Kidney epithelial cell (primary cell): ENCODE measurements around the gene YPEL5. TPM values are rescaled to one million over a fixed set of nuclear protein-coding genes. Genes with fewer than 3 reads are reported as not detected.
"Not testable (repeated sequence)": the region's sequence is repeated elsewhere in the genome, so short reads cannot be mapped to it uniquely, and the experiment has no call there.

Experiments used
- DNase-seq: peaks from one replicate; pipeline ENCODE4 v3.0.0-alpha.2; 2010; ENCODE audit warnings: low read depth
- H3K27me3 ChIP-seq: 2 replicates; pipeline ENCODE4 v1.6.0; 2011; ENCODE audit warnings: low read length; ENCODE audit not compliant: control insufficient read depth, insufficient read depth
- H3K36me3 ChIP-seq: 2 replicates; pipeline ENCODE4 v1.5.1; 2011; ENCODE audit warnings: low read length; ENCODE audit not compliant: control insufficient read depth, insufficient read depth
- H3K4me3 ChIP-seq: 2 replicates; pipeline ENCODE4 v1.5.1; 2011; ENCODE audit warnings: low read depth, mild to moderate bottlenecking, control low read depth, low read length
- total RNA-seq: library from RNA; depleted of rRNA; stranded (reverse); fragments of >200 nt; gene quantifications from 2 replicates; pipeline ENCODE4 v1.2.3, GENCODE V29; 2015
- TF ChIP-seq, protein P1 (sequence below): IDR thresholded peaks from 2 replicates; pipeline ENCODE4 v1.5.1; 2011; ENCODE audit warnings: mild to moderate bottlenecking, moderate library complexity, low read length, control low read depth, inconsistent platforms; ENCODE audit not compliant: insufficient read depth, poor library complexity, severe bottlenecking

The YPEL5 gene
- 62.8 and 71.2 TPM in 2 replicates for total RNA-seq

DNA sequence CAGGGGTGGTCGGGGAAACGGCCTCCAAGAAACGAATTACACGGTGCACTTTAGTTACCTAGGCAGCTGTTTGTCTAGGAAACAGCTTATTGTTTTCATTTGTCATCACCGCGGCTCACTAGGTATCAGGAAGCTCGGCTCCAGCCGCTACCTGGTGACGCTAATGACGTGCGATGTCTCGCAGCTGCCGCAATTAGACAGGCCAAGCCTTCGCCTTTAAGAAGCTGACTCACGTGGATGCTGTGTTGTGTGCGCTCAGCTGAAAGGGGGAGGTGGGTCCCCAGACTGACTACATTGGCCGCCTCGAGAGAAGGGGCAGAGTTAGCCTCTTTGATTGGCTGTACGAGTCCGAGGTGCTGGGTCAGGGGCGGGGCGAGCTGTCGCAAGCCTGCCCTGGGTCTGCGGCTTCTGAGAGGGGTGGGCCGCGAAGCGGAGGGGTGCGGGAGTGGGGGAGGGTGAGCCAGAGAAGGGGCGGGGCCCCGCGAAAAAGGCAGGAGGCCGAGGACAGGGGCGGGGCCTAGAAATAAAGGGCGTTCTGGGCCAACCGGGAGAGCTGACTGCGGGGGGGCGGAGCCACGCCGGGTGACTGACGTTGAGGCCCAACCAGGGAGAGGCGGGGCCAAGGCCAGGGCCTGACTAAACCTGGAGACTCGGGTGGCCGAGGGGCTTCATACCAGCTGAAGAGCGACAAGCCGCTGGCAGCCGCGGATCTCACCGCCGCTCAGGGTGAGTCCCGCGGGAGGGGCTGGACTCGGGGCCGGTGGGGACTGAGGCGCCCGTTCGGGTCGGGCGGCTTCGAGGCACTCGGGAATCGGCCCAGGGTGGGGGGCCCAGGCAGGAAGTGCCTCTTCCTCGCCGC is at the start of gene YPEL5:
TSS of gene YPEL5 (plus strand) at position 671 of the 859 bp plus-strand sequence. CDS start 9,645 bp downstream, outside the sequence.
- Histone ChIP-seq H3K4me3 (peak within 1 kb of the TSS; percentile 95), H3K27me3 (no peaks in the 10 kb centered on the region), H3K36me3 (no peaks in the 10 kb centered on the region)
- peak; percentile 99 for DNase-seq
- TF ChIP-seq, protein P1, sequence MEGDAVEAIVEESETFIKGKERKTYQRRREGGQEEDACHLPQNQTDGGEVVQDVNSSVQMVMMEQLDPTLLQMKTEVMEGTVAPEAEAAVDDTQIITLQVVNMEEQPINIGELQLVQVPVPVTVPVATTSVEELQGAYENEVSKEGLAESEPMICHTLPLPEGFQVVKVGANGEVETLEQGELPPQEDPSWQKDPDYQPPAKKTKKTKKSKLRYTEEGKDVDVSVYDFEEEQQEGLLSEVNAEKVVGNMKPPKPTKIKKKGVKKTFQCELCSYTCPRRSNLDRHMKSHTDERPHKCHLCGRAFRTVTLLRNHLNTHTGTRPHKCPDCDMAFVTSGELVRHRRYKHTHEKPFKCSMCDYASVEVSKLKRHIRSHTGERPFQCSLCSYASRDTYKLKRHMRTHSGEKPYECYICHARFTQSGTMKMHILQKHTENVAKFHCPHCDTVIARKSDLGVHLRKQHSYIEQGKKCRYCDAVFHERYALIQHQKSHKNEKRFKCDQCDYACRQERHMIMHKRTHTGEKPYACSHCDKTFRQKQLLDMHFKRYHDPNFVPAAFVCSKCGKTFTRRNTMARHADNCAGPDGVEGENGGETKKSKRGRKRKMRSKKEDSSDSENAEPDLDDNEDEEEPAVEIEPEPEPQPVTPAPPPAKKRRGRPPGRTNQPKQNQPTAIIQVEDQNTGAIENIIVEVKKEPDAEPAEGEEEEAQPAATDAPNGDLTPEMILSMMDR: no peak

DNA sequence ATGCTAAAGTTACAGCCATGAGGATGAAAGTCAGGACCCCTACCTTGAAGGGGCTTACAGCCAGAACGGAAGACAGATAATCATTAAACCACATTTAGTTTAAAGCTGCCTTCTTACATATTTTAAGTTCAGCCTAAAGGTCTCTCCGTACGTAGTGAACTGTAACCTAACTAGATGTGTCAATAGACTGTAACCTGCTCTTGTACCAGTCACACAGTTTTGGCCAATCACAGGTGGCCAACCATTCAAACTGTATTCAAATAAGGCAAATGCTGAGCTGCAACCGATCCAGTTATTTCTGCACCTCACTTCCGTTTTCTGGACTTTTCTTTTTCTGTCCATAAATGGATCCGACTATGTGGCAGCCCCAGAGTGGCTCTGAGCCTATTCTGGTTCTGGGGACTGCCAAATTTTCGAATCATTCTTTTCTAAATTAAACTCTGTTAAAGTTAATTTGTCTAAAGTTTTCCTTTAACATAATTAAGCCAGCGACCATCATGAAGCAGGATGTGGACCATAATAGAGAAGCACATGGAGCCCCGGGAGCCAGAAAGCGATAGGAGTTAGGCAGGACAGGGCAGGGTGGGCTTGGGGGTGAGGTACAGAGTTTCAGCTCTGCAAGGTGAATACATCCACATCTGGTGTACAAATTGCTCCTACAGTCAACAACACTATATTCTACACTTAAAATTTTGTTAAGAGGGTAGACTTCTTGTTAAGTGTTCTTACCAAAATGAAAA is 48.4 kb upstream of the YPEL5 start:
- H3K4me3 ChIP-seq: no peak overlapping the region
- H3K27me3 ChIP-seq: no peaks in the 10 kb centered on the region
- DNase-seq: no peak
- TF ChIP-seq, protein P1: no peak
- no peaks in the 10 kb centered on the region for H3K36me3 ChIP-seq

DNA sequence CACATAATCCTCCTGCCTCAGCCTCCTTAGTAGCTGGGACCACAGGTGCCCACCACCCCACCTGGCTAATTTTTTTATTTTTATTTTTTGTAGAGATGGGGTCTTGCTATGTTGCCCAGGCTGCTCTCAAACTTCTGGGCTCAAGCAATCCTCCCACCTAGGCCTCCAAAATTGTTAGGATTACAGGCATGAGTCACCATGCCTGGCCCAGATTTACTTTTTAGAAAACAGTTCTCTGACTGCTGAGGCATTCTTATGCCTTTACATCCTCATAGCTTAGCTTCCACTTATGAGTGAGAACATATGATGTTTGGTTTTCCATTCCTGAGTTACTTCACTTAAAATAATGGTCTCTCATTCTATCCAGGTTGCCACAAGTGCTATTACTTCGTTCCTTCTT is 47.4 kb upstream of the YPEL5 start:
- not testable (repeated sequence) for H3K36me3 ChIP-seq, H3K27me3 ChIP-seq, DNase-seq, H3K4me3 ChIP-seq

DNA sequence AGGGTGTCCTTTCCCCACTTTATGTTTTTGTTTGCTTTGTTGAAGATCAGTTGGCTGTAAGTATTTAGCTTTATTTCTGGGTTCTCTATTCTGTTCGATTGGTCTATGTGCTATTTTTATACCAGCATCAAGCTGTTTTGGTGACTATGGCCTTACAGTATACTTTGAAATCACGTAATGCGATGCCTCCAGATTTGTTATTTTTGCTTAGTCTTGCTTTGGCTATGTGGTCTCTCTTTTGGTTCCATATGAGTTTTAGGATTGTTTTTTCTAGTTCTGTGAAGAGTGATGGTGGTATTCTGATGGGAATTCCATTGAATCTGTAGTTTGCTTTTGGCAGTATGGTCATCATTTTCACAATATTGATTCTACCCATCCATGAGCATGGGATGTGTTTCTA is 46.1 kb upstream of the YPEL5 start:
- H3K36me3 ChIP-seq, DNase-seq, H3K4me3 ChIP-seq, H3K27me3 ChIP-seq: not testable (repeated sequence)

DNA sequence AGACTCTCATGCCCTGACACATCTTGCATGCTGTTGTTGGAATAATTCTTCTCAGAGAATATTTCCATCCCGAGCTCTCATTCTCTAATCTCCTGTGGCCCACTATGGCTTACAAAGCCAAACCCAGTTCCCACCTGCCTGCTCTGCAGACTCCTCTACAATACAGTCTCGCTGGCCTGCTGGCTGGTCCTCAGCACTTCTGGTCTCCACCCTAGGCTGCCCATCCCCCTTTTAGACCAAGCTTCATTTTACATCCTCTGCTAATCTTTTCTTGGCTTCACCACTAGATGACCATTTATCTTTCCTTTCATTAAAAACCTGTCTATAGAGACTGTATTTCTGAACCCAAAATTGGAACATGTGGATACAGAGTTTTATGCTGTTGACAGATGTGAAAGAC is 42.5 kb upstream of the YPEL5 start:
- no peaks in the 10 kb centered on the region for H3K27me3 ChIP-seq

GRCh38 chr2:30105556-30105955 is 41.3 kb upstream of the YPEL5 start:
- DNase-seq: no peak
- Histone ChIP-seq H3K4me3 (no peak overlapping the region), H3K27me3 (no peaks in the 10 kb centered on the region), H3K36me3 (no peaks in the 10 kb centered on the region)
- TF ChIP-seq, protein P1: no peak

More for the DNA sequence above, 42.5 kb upstream of the YPEL5 start:
- no peak for DNase-seq
- no peak overlapping the region for H3K4me3 ChIP-seq
- TF ChIP-seq, protein P1: no peak
- H3K36me3 ChIP-seq: no peaks in the 10 kb centered on the region
